HG03378 (cell line): ENCODE results near the gene TMCC1.

Source experiments
- ATAC-seq: cut with Tn5 transposase; IDR thresholded peaks from one replicate; pipeline ENCODE4 v1.9.1; 2021; ENCODE audit warnings: mild to moderate bottlenecking, moderate library complexity; ENCODE audit not compliant: unreplicated experiment

The TMCC1 gene

DNA sequence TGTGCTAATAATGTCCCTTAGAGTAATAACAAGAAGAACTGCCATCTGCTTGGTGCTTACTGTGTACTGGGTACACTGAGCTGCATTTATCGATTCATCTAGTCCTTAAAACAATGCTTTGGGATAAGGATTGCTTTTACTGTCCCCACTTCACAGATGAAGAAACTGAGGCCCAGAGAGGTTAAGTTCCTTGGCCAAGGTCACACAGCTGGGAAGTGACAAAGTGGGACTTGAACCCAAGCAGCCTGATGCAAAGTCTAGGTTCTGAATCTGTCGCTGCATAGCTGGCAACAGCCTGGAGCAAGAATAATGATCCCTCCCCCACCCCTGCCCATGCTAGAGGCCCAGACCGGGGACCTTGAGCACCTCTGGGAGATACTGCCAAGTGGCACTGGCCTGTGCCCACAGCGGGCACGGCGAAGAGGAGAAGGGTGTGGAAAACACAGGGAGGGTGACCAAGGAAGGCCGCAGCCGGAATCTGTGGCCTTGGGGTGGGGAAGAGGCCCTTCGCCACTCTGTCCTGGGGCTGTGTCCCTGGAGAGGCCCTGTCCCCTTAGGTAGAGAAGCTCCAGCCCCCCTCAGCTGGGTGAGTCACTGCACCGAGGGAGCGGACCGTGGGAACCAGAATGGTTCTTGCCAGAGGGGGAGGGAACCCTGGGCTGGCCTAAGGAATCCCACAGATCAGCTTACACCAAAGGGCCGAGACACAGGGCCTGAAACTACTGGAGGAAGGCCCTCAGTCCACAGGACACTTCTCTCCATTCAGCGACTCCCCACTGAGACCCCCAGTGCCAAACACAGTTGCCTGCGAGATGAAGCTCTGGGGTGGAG lies 290.6 kb downstream of the TMCC1 start:
- no peak for ATAC-seq

DNA sequence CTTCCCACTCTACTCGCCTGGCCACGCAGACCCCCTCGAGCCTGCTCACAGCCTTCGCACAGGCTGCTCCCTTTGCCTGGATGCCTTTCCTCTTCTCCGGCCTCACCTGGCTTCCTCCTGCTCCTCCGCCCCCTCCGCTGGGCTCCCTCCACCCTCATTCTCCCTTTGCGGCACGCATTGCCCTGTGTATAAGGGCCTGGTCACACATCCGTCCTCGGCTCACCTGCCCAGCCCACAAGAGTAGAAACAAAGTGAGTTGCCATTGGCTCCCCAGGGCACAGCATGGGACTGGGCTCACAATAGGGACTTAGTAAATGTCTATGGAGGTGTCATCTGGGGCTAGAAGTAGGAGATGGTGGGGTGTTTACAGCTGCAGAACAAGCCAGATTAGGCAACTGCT lies 291.2 kb downstream of the TMCC1 start:
- ATAC-seq = no peak

DNA sequence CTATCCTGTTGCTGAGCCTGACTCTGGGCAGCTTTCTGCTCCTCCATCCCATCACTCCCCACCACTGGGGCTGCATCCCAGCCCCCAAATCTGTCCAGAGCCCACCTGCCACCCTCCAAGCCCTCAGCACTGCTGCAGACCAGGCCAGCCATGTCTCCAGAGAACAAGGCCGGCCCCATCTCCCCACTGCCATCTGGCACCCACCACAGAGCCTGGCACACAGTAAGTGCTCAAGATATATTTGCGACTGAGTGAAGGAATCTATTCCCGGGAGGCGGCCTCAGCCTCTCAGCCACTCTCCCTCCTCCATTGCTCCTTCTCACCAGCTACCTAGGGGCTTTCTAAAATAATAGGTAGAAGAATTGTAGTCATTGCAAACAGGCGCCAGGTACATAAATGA lies 291.8 kb downstream of the TMCC1 start:
- ATAC-seq = no peak

DNA sequence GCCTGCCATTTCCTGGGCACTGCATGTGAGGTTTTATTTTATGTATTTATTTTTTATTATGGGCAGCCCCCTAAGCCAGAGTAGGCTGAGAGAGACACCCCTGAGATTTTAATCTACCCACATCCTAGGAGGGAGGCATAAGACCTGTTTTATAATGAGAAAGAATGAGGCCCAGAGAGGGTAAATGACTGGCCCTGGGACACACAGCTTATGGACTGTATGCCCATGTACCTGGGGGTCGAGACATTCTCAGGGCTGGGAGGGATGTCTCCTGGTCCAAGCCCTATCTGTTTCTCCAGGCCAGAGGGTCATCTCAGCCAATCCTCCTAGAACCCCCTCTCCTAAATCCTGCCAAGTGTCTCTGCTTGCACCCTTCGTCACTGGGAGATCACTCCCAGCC lies 293.2 kb downstream of the TMCC1 start:
- ATAC-seq = no peak

DNA sequence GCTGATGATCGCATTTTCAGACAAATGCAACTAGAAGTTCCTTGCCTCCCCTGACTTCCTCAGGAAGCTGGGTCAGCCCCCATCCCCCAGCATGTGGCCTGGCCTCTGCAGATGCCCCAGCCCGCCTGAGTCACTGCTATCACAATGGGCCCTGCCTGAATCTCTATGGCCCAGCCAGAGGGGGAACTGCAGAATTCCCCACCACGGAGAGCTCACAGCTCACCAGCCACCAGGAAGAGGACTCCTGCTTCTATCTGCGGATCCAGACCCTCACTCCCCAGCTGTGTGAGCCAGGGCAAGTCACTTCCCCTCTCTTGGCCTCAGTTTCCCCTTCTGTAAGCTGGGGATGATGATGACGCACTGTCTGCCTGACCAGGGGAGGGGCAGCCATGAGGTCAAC lies 293.9 kb downstream of the TMCC1 start:
- ATAC-seq = no peak

DNA sequence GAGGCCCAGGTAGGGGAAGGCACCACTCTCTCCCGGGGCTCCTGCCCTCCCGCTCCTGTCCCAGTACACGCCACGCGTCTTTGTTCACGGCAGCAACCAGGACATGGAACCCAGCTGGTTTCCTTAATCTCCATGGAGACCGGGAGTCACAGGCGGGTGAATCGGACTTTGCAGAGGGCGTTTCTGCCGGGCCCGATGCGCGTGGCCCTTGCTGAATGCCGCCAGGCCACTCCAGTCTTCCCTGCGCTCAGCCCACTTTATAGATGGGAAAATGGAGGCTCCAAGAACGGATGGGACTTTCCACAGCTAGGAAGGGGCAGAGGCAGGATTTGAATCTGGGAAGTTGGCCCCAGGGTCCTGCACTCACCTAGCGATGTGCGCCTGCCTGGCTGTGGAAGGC lies 294.4 kb downstream of the TMCC1 start:
- no peak for ATAC-seq

DNA sequence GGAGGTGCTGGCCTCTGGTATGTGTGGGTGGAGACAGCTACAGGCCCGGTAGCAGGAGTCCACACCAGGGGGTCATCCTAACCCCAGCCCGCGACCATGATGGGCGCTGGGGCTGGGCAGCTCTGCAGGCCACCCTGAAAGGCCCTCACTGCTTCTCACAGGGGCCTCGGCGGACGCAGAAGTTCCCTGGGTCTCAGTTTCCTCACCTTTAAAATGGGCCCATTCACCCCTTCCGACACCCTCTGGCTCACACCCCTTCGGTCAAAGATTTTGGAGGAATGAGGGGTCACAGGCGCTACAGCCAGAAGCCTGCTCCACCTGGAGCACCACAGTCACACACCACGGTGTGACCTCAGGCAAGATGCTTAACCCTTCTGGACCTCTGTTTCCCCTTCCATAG lies 295.0 kb downstream of the TMCC1 start:
- ATAC-seq = no peak

DNA sequence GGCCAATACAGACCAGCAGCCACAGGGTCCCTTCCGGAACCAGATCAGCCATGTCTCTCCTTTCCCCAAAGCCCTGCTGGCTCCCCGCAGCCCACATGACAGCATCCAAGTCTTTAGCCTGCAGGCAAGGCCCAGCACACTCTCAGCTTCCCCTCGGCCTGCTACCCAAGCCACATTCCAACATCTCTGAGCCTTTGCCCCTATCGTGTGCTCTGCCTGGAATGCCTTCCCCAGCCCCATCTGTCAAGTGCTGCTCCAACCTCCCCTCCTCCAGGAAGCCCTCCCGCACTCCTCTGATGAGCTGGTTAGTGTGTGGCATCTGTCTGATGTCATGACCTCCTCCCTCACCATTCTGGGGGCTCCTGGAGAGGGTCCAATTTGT lies 295.5 kb downstream of the TMCC1 start:
- no peak for ATAC-seq
